ENCODE measurements around the gene GAMT.

The GAMT gene

DNA sequence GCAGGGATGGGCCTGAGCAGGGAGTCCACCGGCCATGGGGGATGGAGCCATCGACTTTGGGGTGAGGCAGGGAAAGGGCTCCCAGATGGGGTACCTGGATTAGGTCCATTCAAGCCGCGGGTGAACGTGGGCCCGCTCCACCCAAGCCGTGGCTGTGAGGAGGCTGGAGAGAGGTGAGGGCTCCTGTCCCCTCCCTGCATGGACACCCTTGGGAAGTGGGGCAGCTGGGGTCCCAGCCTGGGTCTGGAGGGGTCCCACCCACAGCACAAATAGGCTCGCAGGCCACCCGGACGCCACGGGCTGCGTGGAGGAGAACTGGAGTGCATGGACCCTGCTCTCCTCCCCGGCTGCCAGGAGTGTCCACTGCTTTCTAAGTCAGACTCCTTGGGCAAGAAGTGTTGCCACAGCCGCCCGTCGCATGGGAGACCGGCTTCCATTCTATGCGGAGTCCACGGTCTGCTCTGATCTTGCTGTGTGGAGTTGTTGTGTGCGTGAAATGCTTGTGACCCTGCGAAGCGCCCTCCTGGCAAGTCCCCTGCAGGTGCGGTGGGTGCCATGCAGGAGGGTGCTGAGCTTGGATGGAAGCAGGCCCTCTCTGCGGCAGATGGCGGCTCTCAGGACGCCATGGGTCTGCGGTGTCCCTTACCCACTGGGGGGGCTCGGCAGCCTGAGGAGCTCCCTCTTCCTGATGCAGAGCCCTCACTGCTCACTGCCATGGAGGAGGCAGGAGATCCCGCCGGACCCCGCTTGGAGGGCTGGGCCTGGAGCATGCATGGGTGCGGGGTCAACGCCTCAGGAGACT lies 8.1 kb upstream of the GAMT start:
- Mint-ChIP-seq H3K36me3 (ENCODE audit: insufficient read depth) (peaks cover 58% of the 10 kb centered on the region), H3K4me3 (peak overlapping the region; percentile 91 to 98), H3K27me3 (no peaks in the 10 kb centered on the region), H3K4me1 (ENCODE audit: low read depth in 2 of 2) (peaks cover 47 to 56% of the 10 kb centered on the region in 2 donors), H3K27ac (peak overlapping the region; percentile 89 to 96), H3K9me3 (no peaks in the 10 kb centered on the region)
- no peak for ATAC-seq (replicated peaks)
- DNase-seq = no peak

DNA sequence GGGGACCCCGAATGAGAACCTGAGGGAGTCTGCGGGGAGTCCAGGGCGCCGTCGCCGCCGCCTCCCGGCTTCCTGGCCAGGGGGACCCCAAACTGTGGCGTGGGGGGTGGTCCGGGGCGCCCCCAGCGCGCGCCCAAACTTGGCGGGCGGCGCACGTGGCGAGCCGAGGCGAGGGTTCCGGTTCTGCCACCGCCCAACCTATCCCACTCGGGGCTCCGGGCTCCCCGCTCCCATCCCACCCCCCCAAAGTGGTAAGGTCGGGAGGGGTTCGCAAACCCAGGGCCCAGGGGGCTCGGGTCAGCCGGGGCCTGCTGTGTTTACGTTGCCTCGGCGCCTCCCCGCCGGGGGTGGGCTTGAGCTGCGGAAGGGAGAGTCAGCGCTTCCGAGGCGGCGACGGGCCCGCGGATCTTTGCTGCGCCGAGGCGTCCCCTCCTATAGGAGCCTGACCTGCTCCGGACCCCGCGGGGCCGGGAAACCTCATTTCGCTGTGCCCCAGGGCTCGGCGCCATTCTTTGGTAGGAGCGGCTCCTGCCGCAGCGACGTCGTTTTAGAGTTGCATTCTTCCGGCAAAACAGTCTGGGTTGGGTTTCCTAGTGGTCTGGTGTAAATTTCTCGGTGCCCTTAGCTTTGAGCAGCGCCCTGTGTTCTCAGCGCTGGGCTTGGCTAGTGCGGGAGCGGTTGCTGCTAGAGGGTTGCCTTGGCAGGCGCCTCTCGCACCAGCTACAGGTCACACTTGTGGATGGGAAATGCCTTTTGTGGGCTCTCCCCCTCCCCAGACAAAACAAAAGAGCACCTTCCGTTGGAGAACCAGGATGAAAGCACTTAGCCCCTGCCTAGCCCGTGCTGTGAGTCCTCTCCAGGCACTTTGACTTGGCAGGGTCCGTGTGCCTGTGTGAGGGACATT lies 7.2 kb upstream of the GAMT start:
- no peaks in the 10 kb centered on the region for H3K9me3 Mint-ChIP-seq
- ATAC-seq (replicated peaks) = peak; percentile 34
- H3K4me3 Mint-ChIP-seq = peak overlapping the region; percentile 91 to 98

DNA sequence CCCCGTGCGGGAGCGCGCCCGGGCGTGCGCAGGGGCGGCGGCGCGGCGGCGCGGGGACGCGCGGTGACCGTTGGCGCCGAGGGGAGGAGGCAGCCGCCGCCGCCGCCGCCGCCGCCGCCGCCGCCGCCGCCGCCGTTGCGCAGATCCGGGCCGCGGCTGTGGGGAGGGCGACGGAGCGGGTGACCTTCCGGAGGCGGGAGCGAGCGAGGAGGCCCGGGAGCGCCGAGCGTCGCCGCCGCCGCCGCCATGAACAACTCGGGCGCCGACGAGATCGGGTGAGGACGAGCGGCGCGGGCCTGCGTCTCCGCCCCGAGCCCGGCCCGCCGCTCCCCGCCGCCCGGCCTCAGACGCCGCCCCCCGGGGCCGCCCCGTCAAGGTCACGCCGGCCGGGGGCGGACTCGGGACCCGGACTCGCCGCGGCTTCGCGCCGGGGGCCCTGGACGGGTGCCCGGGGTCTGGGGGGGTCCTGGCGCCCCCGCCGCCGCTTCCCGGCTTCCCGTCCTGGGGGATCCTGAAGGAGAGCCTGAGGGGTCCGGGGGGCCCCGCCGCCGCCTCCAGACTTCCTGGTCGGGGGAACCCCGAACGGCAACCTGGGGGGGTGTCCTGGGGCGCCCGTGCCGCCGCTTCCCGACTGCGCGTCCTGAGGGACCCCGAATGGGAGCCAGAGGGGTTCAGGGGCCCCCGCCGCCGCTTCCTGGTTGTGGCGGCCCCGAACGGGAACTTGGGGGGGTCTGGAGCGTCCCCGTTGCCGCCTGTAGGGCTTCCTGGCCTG lies 6.4 kb upstream of the GAMT start, which contains the start of gene DAZAP1:
Gene DAZAP1 (plus strand): TSS at position 59 of the 772 bp plus-strand sequence. CDS start 188 bp downstream, at position 247.
- H3K9me3 Mint-ChIP-seq = no peaks in the 10 kb centered on the region
- H3K36me3 Mint-ChIP-seq (ENCODE audit: insufficient read depth) = peaks cover 49% of the 10 kb centered on the region
- ATAC-seq (replicated peaks) (peak; percentile 25), DNase-seq (peak; percentile 40 to 49 (median 41))
- H3K4me1 Mint-ChIP-seq (ENCODE audit: low read depth in 2 of 2) = peaks cover 43 to 44% of the 10 kb centered on the region in 2 donors
- H3K27ac Mint-ChIP-seq = peak within 1 kb of the TSS; percentile 89 to 96
- H3K4me3 Mint-ChIP-seq = peak within 1 kb of the TSS; percentile 91 to 98
- peaks cover 3 to 10% of the 10 kb centered on the region in 2 donors for H3K27me3 Mint-ChIP-seq

More for the DNA sequence above, 7.2 kb upstream of the GAMT start:
- peak; percentile 57 to 68 (median 64) for DNase-seq
- Mint-ChIP-seq H3K27ac (peak overlapping the region; percentile 89 to 96), H3K36me3 (ENCODE audit: insufficient read depth) (peaks cover 56% of the 10 kb centered on the region), H3K4me1 (ENCODE audit: low read depth in 2 of 2) (peaks cover 46 to 52% of the 10 kb centered on the region in 2 donors), H3K27me3 (peaks cover 0 to 1% of the 10 kb centered on the region in 2 donors)

DNA sequence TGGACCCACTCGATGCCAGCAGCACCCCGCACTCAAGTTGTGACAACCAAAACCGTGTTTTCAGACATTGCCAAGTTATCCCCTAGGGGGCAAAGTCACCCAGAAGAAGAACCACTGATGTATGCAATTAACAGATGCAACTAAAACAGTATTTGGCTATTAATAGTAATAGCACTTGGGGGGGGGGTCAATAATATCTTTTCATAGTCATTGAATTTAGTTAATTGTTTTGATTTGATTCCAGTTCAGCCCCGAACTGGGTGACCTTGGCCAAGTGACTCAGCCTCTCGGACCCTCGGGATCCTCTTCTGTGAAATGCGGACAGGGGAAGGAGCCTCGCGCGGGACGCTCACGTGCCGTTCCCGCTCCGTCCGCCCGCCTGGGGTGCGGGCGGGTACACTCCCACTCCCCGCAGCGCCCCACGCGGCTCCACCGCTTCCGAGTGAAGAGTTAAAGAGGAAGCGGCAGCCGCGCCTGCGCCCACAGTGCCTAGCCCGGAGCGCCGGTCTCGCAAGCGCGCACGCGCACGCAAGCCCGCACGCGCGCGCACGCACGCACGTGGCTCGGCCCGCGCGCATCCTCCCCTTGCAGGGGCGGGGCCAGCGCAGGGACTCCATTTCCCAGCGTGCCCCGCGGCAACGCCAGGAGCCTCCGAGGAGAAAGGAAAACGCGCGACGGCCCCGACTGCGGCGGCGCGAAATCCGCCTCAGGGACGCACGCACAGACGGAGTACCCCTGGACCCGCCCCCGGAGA lies 5.6 kb upstream of the GAMT start:
- ATAC-seq (replicated peaks) (peak; percentile 72), DNase-seq (peak; percentile 99 to 100 (median 99))
- H3K4me1 Mint-ChIP-seq (ENCODE audit: low read depth in 2 of 2) = peaks cover 38 to 40% of the 10 kb centered on the region in 2 donors
- H3K27ac Mint-ChIP-seq = peak overlapping the region; percentile 41 to 44
- H3K9me3 Mint-ChIP-seq = no peaks in the 10 kb centered on the region
- peaks cover 6 to 14% of the 10 kb centered on the region in 2 donors for H3K27me3 Mint-ChIP-seq
- H3K36me3 Mint-ChIP-seq (ENCODE audit: insufficient read depth) = peaks cover 46% of the 10 kb centered on the region
- H3K4me3 Mint-ChIP-seq = peak overlapping the region; percentile 71 to 75

DNA sequence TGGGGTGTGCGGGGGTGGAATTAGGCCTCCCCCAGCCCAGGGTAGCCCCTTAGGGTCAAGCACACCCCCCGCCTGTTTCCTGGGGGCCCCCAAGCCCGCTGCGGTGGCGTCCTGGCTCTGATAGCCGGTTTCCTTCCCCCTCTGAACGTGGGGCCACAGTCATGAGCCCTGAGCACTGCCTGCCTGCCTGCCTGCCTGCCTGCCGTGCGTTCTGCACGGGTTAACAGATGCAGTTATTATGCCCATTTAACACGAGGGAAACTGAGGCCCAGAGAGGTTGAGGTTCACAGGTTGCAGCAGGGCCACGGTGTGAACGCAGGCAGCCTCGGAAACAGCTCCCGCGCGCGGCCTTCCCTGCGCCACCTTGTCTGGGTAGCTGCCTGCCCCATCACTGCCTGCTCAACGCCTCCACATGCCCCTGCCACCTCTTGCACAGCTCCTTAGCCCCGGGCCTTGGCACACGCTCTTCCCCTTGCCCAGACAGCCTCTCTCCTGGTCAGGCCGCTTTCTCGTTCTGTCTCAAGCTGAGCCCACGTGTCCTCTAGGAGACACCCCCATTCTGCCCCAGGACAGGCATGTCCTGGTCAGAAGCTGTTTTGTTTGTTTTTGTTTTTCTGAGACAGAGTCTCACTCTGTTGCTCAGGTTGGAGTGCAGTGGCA lies 1.2 kb upstream of the GAMT start:
- Mint-ChIP-seq H3K27ac (no peak overlapping the region), H3K27me3 (peaks cover 6 to 14% of the 10 kb centered on the region in 2 donors), H3K9me3 (no peaks in the 10 kb centered on the region), H3K4me3 (peak overlapping the region; percentile 58 to 67), H3K36me3 (ENCODE audit: insufficient read depth) (peaks cover 9% of the 10 kb centered on the region), H3K4me1 (ENCODE audit: low read depth in 2 of 2) (peaks cover 5 to 9% of the 10 kb centered on the region in 2 donors)
- DNase-seq = no peak
- ATAC-seq (replicated peaks) = no peak

DNA sequence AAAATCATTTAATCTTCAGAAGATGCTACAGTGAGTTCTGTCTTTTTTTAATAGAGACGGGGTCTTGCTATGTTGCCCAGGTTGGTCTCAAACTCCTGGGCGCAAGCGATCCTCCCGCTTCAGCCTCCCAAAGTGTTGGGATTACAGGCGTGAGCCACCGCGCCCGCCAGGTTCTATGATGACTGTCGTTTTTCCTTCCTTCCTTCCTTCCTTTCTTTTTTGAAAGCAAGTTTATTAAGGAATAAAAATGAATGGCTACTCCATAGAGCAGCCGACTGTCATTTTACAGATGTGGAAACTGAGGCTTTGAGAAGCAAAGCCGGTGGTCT lies 511 bp upstream of the GAMT start:
- peaks cover 5% of the 10 kb centered on the region for H3K36me3 Mint-ChIP-seq (ENCODE audit: insufficient read depth)
- H3K9me3 Mint-ChIP-seq = no peaks in the 10 kb centered on the region
- peaks cover 5 to 11% of the 10 kb centered on the region in 2 donors for H3K4me1 Mint-ChIP-seq (ENCODE audit: low read depth in 2 of 2)
- DNase-seq (no peak), ATAC-seq (replicated peaks) (no peak)
- peaks cover 6 to 14% of the 10 kb centered on the region in 2 donors for H3K27me3 Mint-ChIP-seq
- H3K4me3 Mint-ChIP-seq = peak overlapping the region; percentile 42 to 62
- H3K27ac Mint-ChIP-seq = no peak overlapping the region

GRCh38 chr19:1400281-1401137 lies 833 bp downstream of the GAMT start:
- Mint-ChIP-seq H3K36me3 (ENCODE audit: insufficient read depth) (peaks cover 5% of the 10 kb centered on the region), H3K9me3 (no peaks in the 10 kb centered on the region), H3K27ac (no peak overlapping the region), H3K4me3 (peak overlapping the region; percentile 65 to 66), H3K27me3 (peaks cover 6 to 14% of the 10 kb centered on the region in 2 donors), H3K4me1 (ENCODE audit: low read depth in 2 of 2) (peaks cover 0 to 8% of the 10 kb centered on the region in 2 donors)
- DNase-seq (no peak), ATAC-seq (replicated peaks) (peak; percentile 33)

GRCh38 chr19:1399745-1400144 lies 1.6 kb downstream of the GAMT start:
- no peak for ATAC-seq (replicated peaks)
- H3K27ac Mint-ChIP-seq = no peak overlapping the region
- peaks cover 6 to 14% of the 10 kb centered on the region in 2 donors for H3K27me3 Mint-ChIP-seq
- no peaks in the 10 kb centered on the region for H3K9me3 Mint-ChIP-seq
- H3K36me3 Mint-ChIP-seq (ENCODE audit: insufficient read depth) = peaks cover 5% of the 10 kb centered on the region
- peaks cover 0 to 8% of the 10 kb centered on the region in 2 donors for H3K4me1 Mint-ChIP-seq (ENCODE audit: low read depth in 2 of 2)
- H3K4me3 Mint-ChIP-seq = peak overlapping the region in 1 of 2 donors; percentile 65
- DNase-seq = no peak

- peaks cover 0 to 8% of the 10 kb centered on the region in 2 donors for H3K4me1 Mint-ChIP-seq (ENCODE audit: low read depth in 2 of 2)
- ATAC-seq (replicated peaks) (no peak), DNase-seq (no peak)
- no peak overlapping the region for H3K27ac Mint-ChIP-seq
- no peaks in the 10 kb centered on the region for H3K9me3 Mint-ChIP-seq
- peaks cover 5% of the 10 kb centered on the region for H3K36me3 Mint-ChIP-seq (ENCODE audit: insufficient read depth)
- peak overlapping the region in 1 of 2 donors; percentile 27 for H3K4me3 Mint-ChIP-seq
- H3K27me3 Mint-ChIP-seq = peaks cover 6 to 14% of the 10 kb centered on the region in 2 donors
Observed at GRCh38 chr19:1399079-1399478, 2.3 kb downstream of the GAMT start.

- Mint-ChIP-seq H3K27ac (no peak overlapping the region), H3K4me1 (ENCODE audit: low read depth in 2 of 2) (peaks cover 0 to 7% of the 10 kb centered on the region in 2 donors), H3K4me3 (no peak overlapping the region), H3K9me3 (no peaks in the 10 kb centered on the region), H3K27me3 (peaks cover 4 to 6% of the 10 kb centered on the region in 2 donors), H3K36me3 (ENCODE audit: insufficient read depth) (peaks cover 12% of the 10 kb centered on the region)
- ATAC-seq (replicated peaks) (no peak), DNase-seq (no peak)
Observed at GRCh38 chr19:1397838-1398237, 3.5 kb downstream of the GAMT start.
